Stimulated activated CD4-positive, alpha-beta T cell treated with anti-CD3 and anti-CD28 coated beads, Interleukin-1b, Interleukin-23, amount 100 ng/mL, for 24 hours (primary cell): ENCODE results near the gene VSTM2A.
"Not testable (repeated sequence)": the region's sequence is repeated elsewhere in the genome, so short reads cannot be mapped to it uniquely, and the experiment has no call there.

Experiments used
- DNase-seq, 4 experiments: peaks; one replicate each; pipeline ENCODE4 v3.0.0-alpha.2; 2020; ENCODE audit warnings: low read depth in 4 of 4, low spot score in 1 of 4

Gene VSTM2A, protein sequence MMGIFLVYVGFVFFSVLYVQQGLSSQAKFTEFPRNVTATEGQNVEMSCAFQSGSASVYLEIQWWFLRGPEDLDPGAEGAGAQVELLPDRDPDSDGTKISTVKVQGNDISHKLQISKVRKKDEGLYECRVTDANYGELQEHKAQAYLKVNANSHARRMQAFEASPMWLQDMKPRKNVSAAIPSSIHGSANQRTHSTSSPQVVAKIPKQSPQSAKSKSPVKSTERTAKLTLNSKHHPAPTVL

DNA sequence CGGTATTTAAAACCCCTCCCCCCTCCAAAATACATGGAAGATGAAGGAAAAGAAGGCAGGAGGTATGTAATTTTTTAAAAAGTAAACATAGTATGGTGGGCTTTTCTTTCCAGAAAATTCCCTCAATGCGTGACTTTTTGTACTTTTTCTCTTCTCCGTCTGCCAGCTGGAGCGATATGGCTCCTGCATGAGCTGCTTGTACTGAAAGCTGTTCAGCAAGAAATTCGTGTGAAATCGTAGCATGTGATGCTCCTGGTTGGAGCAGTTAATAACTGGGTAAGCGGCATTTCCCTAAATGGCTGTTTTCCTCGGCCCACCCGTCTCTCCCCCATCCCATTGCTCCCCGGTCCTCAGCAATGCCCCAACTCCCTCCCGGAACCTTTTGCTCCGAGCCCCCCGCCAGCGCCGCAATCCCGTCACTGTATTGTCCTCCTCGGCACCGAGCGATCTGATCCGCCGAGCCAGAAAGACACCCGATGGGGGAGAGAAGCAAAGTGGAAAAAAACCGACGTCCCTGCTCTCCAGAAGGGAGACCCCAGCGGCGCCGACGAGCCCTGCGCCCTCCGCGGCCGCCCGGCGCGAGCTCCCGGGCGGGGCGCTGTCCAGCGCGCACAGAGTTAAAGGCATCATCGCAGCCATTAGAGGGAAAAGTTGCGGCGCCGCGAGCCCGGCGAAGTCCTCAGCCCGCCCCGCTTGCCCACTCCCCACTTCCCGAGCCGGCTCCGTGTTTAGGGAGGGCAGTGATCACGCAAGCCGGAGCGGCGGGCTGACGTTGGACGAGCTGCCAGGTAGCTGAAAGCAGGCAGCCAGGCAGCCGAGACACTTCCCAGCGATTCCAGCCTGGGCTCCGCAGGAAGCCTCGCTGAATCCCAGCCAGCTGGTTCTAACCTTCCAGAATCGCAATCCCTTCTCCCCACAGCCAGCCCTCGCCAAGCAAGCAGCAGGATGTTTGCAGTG, at the start of gene VSTM2A:
Gene VSTM2A, plus strand, starts transcription at position 707 of the 957 bp plus-strand sequence. CDS start 356 bp downstream, outside the sequence.
- no peak for DNase-seq

GRCh38 chr7:54504531-54504930, 37.6 kb upstream of the VSTM2A start:
- not testable (repeated sequence) for DNase-seq

DNA sequence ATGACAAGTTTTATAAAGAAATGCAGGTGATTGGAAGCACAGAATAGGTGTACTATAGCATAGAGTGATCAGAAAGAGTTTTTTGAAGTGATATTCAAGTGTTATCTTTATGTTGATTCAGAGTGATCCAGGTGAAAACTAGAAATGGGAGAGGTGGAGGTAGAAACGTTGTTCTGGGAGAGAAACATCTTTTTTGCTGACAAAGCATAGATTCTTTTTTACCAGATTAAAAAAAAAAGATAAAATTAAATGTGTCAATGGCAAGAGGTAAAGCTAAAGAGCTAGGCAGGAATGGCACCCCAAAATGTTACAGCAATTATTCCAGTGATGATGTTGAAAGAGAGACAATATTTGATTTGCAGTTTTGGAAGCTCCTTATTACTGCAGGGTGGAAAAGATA, 12.6 kb upstream of the VSTM2A start:
- no peak for DNase-seq

DNA sequence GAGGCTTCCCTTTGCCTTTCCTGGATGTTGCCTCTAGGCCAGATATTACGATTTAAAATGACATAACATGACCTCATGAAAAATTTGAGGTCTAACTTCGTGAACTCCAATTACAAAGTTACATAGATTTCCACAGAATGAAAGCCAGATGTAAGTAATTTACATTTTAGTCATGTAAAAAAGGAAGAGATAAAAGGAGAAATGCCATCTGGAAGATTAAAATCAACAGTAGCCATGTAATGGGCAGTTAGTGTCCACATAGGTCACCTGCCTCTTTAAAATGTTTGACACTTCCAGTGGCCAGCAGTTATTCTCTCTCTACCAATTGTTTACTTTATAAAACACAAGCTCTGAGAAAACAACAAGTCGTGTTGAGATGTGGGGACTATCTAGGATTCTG, 4.1 kb upstream of the VSTM2A start:
- no peak for DNase-seq

GRCh38 chr7:54543051-54543488, 895 bp downstream of the VSTM2A start:
- DNase-seq = no peak

DNA sequence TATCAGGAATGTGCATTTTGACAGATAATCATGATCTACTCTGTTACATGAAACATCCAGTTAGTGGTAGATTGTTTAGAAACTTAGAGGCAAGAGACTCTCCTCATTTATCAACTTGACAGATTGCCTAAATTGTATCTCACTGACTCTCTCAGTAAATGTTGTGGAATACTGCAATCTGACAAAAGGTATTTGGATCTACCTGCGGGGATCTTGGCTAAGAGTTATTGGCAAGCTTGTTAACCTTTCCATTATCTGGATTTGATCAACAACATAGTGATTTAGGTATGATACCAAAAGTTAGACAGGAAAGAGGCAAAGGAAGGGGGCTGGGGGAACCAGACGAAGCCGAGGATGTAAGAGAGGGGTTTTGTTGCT, 2.0 kb downstream of the VSTM2A start:
- DNase-seq = no peak

DNA sequence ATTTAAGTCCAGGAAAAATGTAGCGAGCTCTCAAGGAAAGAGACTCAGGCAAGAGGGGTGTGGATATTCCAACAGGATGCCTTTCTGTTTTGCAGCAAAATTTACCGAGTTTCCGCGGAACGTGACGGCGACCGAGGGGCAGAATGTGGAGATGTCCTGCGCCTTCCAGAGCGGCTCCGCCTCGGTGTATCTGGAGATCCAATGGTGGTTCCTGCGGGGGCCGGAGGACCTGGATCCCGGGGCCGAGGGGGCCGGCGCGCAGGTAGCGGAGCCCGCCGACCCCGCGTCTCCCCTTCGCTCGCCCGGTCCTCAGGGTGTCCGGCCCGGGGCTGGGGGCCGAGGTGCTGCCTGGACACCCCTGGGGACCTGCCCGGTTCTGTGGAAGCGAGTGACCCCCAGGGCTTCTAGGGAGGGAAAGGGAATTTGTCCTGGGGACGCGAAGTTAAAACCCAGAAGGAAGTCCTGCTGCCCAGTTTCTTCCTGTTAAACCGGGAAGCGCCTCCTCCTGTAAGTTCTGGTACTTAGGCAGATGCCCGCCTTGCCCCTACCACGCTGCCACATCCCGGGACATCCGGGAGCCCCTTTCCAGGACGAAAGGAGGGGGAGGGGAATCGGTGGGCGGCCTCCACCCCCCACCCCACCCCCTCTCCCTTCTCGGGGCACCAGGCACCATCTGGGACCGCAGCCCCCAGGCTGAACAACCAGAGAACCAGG, 2.5 kb downstream of the VSTM2A start:
- DNase-seq = no peak

DNA sequence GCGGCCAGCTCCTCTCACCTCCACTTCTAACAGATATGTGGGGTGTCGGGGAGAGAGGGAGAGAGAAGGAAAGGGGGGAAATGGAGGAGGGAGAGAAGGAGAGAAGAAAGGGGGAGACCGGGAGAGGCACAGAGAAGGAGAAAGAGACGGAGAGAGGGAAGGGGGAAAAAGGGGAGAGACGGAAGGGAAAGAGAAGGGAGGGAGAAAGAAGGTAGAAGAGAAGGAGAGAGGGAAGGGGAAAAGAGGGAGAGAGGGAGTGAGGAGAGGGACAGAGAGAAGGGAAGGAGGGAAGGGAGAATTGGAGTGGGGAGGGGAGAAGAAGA, 3.0 kb downstream of the VSTM2A start:
- no peak for DNase-seq

DNA sequence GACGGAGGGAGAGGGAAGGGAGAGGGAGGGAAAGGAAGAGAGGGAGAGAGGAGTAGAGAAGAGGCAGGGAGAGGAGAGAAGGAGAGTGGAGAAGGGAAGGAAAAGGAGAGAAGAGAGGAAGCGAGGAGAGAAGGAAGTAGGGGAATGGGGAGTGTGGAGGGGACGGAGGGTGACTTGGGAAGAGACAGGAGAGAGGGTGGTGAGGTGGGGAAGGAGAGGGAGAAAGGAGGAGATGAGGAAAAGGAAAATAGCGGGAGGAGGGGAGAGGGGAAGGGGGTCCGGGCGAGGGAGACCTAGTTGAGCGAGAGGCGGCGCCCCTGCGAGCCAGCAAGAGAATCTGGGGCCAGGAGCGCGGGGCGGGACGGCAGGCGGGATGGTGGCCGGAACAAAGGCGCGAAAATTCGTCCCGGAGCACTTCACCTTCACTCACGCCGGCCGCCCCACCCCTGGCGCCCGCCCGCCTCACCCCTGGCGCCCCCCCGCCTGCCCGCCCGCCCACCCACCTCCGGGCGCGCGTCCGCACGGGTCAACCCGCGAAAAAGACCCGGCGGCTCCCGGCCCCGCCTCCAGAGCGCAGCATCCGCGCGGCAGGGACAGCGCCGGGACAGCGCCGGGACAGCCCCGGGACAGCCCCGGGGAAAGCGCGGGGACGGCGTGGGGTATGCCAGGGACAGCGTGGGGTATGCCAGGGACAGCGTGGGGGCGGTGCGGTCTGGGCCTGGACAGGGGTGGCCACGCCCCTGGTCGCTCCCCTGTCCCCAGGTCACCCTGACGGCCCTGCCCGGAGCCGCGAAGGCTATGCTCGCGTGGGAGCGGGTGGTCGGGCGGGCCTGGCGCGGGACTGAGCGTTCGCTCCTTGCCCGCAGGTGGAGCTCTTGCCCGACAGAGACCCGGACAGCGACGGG, 4.2 kb downstream of the VSTM2A start:
- no peak for DNase-seq

DNA sequence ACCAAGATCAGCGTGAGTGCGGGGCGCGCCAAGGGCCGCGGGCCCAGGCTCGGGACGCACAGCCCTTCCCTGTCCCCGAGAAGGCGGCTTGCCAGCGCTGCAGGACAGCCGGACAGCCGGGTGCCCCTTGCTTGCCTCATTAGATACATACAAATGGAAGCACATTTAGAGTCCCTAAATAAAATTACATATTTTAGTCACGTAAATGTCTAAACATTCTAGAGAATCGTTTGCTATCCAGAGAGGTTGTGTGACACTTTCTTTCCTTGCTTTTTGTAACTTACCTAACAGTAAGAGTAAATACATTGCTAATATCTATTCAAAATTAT, 4.8 kb downstream of the VSTM2A start:
- no peak for DNase-seq

- no peak for DNase-seq
Measured at GRCh38 chr7:54550471-54550870, 8.3 kb downstream of the VSTM2A start.

DNA sequence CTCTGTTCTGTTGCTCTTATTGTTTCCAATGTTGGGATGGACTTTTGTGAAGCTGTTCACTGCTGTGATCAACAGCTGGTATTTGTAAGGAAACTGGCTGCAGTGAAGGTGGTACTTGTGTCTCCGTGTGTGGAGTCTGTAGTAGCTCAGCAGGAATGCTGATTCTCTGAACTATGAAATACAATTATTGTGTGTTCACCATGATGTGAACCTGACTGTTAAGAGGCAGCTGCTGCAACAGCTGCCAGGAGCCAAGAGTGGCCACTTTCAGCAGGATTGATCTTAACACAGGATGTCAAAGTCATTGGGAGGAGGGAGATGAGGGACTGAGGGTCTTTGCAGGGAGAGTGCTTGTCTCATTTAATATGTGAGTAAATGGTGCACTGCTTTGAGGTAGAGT, 13.9 kb downstream of the VSTM2A start:
- no peak for DNase-seq

DNA sequence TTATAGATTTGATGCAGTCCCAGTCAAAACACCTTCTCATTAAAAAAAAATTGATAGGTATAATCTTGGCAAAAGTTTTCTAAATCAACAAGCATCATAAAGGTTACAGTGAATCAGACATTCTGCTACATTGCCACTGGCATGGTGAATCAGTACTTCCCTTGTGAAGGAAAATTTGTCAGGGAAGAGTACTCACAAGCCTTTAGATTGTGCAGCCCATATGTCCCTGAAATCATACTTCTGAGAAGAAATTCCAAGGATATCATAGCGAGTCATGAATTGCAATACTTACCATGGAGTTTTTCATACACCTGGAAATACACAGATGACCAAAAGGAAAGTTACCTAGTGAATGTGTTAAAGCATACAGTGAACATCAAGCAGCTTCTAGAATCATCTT, 17.2 kb downstream of the VSTM2A start:
- no peak for DNase-seq

DNA sequence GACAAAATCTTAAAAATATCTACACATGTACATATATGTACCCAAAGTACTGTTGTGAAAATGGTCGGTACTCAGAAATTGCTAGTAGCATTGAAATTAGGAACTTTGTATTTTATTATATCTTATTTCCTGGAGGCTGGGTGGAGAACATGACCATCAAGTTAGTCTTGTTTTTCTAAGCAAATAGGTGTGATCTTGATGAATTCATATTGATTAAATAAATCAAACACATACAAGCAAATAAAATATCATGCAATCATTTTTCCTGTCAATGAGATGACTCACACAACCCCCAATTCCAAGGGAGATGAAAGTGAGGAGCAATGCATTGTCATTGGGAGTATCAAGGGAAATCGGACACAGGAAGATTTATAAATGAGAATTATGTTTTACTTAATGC, 18.0 kb downstream of the VSTM2A start:
- no peak for DNase-seq

DNA sequence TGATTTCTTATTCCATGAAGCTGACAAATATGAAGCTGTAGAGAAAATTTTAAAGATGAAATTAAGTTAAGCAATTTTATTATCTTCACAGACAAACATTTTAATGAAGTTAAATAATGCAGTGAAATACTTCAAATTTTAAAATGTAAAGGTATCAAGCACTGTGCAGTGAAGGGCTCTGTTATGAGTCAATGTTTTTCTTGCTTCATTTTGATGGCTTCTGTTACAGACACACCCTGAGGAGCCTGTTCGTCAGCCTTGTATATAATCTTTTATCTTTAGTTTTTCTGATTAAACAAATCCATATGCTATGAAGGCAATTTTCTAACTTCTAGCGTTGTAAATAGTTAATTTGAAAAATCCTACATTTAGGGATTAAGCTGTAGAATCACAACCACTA, 18.5 kb downstream of the VSTM2A start:
- no peak for DNase-seq

DNA sequence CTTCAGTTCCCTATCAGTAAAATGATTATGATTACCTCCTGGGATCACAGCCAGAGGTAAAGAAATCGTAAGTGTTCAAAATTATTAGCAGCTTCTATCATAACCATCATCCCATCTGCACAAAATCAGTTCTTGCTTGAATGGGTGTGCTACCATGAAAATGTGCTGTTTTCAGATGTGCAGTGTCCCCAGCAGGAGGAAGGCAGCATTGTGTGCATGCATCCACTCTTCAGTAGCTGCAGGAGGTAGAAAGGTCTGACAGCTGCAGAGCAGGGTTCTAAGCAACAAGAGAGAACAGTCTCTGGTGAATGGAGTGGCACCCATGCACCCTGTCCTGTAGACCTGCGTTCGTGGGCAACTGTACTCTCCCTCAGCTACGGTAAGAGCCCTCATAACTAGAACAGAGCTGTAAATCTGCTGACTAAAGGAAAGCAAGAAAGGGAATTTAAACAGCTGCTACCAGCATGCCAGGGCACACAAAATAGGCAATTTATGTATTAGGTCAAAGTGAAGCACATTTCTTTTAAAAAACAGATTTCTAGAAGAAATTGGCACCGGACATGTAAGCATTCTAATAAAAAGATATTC, 21.2 kb downstream of the VSTM2A start:
- no peak for DNase-seq

- no peak for DNase-seq
Measured at GRCh38 chr7:54565432-54565831, 23.3 kb downstream of the VSTM2A start.

DNA sequence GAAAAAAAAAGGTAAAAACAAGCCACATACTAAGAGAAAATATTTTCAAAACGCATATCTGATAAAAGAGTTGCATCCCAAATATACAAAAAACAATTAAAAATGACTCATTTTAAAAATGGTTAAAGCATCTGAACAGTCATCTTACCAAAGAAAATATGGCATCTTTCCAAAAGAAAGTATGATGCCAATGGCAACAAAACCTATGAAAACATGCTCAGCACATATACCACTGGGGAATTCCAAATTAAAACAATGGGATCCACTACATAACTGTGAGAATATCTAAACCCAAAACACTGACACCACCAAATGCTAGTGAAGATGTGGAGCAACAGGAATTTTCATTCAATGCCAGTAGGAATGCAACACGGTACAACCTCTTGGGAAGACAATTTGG, 39.3 kb downstream of the VSTM2A start:
- no peak for DNase-seq

- DNase-seq = no peak
Measured at GRCh38 chr7:54591404-54592386, 49.5 kb downstream of the VSTM2A start.
